Retinal pigment epithelial cell (primary cell): ENCODE results near the gene HECTD4.
"Not testable (repeated sequence)": the region's sequence is repeated elsewhere in the genome, so short reads cannot be mapped to it uniquely, and the experiment has no call there.

Experiments
- DNase-seq: peaks from one replicate; pipeline ENCODE4 v3.0.0-alpha.2; 2010; ENCODE audit warnings: low read depth
- H3K4me3 ChIP-seq: 2 replicates; pipeline ENCODE4 v1.5.1; 2011; ENCODE audit warnings: mild to moderate bottlenecking, low read length, control low read depth, moderate library complexity
- TF ChIP-seq, protein P1 (sequence below): conservative IDR thresholded peaks from 2 replicates; pipeline ENCODE4 v1.5.1; 2011; ENCODE audit warnings: low read depth, low read length, control low read depth, inconsistent platforms

The HECTD4 gene

DNA sequence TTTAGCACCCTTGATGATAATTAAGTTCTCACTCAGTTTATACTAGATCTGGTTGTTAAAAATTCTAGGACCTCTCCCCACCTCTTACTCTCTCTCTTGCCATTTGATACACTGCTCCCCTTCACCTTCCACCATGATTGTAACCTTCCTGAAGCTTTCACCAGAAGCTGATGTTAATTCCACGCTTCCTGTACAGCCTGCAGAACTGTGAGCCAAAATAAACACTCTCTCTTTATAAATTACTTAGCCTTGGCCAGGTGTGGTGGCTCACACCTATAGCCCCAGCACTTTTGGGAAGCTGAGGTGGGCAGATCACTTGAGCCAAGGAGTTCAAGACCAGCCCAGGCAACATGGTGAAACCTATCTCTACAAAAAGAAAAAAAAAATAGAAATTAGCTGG lies 11.1 kb upstream of the HECTD4 start:
- TF ChIP-seq, protein P1, sequence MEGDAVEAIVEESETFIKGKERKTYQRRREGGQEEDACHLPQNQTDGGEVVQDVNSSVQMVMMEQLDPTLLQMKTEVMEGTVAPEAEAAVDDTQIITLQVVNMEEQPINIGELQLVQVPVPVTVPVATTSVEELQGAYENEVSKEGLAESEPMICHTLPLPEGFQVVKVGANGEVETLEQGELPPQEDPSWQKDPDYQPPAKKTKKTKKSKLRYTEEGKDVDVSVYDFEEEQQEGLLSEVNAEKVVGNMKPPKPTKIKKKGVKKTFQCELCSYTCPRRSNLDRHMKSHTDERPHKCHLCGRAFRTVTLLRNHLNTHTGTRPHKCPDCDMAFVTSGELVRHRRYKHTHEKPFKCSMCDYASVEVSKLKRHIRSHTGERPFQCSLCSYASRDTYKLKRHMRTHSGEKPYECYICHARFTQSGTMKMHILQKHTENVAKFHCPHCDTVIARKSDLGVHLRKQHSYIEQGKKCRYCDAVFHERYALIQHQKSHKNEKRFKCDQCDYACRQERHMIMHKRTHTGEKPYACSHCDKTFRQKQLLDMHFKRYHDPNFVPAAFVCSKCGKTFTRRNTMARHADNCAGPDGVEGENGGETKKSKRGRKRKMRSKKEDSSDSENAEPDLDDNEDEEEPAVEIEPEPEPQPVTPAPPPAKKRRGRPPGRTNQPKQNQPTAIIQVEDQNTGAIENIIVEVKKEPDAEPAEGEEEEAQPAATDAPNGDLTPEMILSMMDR: no peak

DNA sequence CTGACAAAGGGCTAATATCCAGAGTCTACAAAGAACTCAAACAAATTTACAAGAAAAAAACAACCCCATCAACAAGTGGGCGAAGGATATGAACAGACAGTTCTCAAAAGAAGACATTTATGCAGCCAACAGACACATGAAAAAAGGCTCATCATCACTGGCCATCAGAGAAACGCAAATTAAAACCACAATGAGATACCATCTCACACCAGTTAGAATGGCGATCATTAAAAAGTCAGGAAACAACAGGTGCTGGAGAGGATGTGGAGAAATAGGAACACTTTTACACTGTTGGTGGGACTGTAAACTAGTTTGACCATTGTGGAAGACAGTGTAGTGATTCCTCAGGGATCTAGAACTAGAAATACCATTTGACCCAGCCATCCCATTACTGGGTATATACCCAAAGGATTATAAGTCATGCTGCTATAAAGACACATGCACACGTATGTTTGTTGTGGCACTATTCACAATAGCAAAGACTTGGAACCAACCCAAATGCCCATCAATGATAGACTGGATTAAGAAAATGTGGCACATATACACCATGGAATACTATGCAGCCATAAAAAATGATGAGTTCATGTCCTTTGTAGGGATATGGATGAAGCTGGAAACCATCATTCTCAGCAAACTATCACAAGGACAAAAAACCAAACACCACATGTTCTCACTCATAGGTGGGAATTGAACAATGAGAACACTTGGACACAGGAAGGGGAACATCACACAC lies 7.9 kb upstream of the HECTD4 start:
- DNase-seq, H3K4me3 ChIP-seq: not testable (repeated sequence)

More for the DNA sequence above, 11.1 kb upstream of the HECTD4 start:
- DNase-seq: no peak
- H3K4me3 ChIP-seq: no peak overlapping the region

DNA sequence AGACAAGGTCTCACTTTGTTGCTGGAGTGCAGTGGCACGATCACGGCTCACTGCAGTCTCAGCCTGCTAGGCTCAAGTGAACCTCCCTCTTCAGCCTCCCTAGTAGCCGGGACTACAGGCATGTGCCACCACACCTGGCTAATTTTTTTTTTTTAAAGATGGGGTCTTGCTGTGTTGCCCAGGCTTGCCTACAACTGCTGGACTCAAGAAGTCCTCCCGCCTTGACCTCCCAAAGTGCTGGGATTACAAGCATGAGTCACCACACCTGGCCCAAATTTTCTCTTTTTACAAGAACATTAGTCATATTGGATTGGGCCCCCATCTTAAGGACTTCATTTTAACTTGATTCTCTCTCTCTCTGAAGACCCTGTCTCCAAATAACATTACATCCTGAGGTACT lies 7.0 kb upstream of the HECTD4 start:
- DNase-seq: no peak
- no peak overlapping the region for H3K4me3 ChIP-seq
- TF ChIP-seq, protein P1: no peak

DNA sequence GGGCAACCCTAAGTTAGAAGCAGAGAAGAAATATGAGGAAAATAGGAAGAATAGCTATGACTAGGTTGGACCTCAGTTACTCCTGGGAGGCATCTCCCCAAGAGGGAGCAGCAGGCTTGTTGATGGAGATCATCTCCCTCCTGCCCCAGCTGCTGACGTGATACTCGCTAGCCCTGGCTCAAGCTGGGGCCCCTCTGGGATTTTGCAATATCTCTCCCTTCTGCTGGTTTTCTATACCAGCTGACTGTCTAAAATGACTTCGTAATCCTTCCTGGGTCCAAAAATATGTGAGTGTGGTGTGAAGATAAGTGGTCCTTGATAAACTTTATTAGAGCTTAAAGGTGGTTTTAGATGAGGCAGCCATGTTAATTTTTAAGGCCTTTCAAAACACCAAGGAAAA lies 4.5 kb upstream of the HECTD4 start:
- TF ChIP-seq, protein P1: no peak
- no peak for DNase-seq

DNA sequence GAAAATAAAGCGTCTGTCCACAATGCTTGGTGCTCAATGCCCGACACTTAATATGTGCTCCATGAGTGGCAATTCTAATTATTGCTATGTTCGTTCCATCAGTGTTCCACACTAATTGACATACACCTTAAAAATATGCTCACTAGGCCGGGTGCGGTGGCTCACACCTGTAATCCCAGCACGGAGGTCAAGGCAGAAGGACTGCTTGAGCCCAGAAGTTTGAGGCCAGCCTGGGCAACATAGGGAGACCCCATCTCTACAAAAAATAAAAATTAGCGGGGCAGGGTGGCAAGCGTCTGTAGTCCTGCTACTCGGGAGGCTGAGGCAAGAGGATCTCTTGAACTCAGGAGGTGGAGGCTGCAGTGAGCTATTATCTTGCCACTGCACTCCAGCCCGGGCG lies 635 bp upstream of the HECTD4 start:
- no peak for DNase-seq
- TF ChIP-seq, protein P1: no peak
- H3K4me3 ChIP-seq: peak overlapping the region; percentile 69

More for the DNA sequence above, 4.5 kb upstream of the HECTD4 start:
- H3K4me3 ChIP-seq: no peak overlapping the region

DNA sequence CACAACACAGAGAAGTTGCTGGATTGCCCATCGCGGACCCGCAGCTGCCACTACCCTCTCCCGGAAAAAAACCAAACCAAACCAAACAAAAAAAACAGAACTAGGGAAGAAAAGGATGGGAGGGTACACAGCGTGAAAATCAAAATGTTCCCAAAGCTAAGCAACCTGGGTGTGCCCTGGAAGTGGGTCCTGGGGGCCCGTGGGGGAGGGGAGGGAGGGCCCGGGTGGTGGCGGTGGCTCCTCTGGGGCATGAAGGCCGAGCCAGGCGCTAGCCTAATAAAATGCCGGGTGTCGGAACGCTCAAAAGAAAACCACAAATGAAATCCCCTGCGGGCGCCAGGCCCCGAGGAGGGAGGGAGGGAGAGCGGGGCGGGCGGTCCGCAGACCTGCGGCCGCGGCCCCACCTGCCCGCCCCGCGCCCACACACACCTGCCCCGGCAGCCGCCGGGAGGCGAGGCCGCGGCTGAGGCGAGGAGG lies 787 bp downstream of the HECTD4 start:
- H3K4me3 ChIP-seq: peak overlapping the region; percentile 75
- TF ChIP-seq, protein P1: no peak
- no peak for DNase-seq

DNA sequence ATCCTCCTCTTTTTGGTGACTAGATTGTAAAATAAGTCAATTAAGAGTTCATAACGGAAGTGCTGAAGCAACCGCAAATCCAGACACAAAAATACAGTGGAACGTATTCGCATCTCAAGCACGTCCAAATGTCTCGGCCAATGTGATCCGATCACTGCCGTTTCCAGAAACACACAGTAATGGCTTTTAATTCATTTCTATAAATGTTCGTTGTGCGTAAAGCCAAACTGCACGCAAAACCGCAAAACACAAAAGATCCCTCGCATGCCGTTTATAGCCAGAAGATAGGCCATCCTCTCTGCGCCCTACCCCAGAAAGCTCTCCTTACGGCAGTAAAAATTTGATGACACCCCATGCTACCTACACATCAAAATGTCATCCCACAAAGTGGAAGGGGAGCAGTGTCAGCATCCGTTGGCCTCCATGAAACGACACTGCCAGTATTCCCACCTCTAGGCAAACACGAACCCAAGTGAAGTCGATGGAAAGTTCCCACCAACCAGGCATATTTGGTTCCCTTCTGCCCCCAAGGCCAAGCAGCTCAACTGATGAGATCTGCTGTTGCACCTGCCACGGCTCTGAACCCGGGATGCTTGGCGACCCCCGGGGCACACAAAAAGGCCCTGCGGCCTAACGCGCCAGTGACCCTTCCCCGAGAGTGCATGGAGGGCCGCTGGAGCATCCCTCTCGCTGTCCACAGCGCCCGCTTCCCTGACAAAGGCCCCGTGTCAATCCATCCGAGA lies 1.4 kb downstream of the HECTD4 start:
- TF ChIP-seq, protein P1: no peak
- H3K4me3 ChIP-seq: peak overlapping the region; percentile 75
- no peak for DNase-seq
